Left renal pelvis (tissue), 4 donors: ENCODE data around the gene WEE2. TPM values are rescaled to one million over a fixed set of nuclear protein-coding genes. Genes with fewer than 3 reads are reported as not detected.
"Not testable (repeated sequence)": the region's sequence is repeated elsewhere in the genome, so short reads cannot be mapped to it uniquely, and the experiment has no call there.

Source experiments
- DNase-seq, 4 donors: peaks; one replicate each; pipeline ENCODE4 v3.0.0-alpha.2; 2013; ENCODE audit warnings: low read depth in 4 of 4, low spot score in 3 of 4
- polyA plus RNA-seq, 4 donors: library from polyadenylated mRNA; unstranded; fragments of 120-200 nt; gene quantifications; one replicate each; pipeline ENCODE4 v1.2.1, GENCODE V29; 2013; ENCODE audit not compliant: insufficient read length in 4 of 4

Gene WEE2
- polyA plus RNA-seq, 4 donors, result 0.19 to 0.60 (median 0.32) TPM

GRCh38 chr7:141689072-141689825, 18.9 kb upstream of the WEE2 start:
- DNase-seq, result not testable (repeated sequence)

GRCh38 chr7:141691540-141691939, 16.6 kb upstream of the WEE2 start:
- DNase-seq, result no peak

GRCh38 chr7:141691961-141692360, 16.2 kb upstream of the WEE2 start:
- DNase-seq, result no peak

- DNase-seq, result no peak
Observed at GRCh38 chr7:141693082-141693481, 15.1 kb upstream of the WEE2 start.

- no peak for DNase-seq
Observed at GRCh38 chr7:141695803-141696289, 12.3 kb upstream of the WEE2 start.

GRCh38 chr7:141696348-141696747, 11.8 kb upstream of the WEE2 start:
- no peak for DNase-seq

GRCh38 chr7:141697211-141697871, 10.8 kb upstream of the WEE2 start:
- DNase-seq, result no peak

- DNase-seq, result no peak
Observed at GRCh38 chr7:141698247-141699015, 9.7 kb upstream of the WEE2 start.

GRCh38 chr7:141699860-141700259, 8.3 kb upstream of the WEE2 start:
- DNase-seq, result no peak

GRCh38 chr7:141700296-141700847, 7.8 kb upstream of the WEE2 start:
- DNase-seq, result no peak

GRCh38 chr7:141700848-141701371, 7.2 kb upstream of the WEE2 start:
- no peak for DNase-seq

GRCh38 chr7:141701489-141702046, 6.6 kb upstream of the WEE2 start:
- DNase-seq, result peak in 1 of 4 donors; percentile 26

- DNase-seq, result peak in 1 of 4 donors; percentile 19
Observed at GRCh38 chr7:141702047-141702567, 6.0 kb upstream of the WEE2 start, which contains the start of gene DENND11. Gene DENND11 (minus strand): TSS chr7:141702166. CDS start chr7:141702153, 13 bp downstream.

GRCh38 chr7:141702892-141703291, 5.3 kb upstream of the WEE2 start:
- no peak for DNase-seq

- no peak for DNase-seq
Observed at GRCh38 chr7:141704112-141704511, 4.0 kb upstream of the WEE2 start.

- DNase-seq, result no peak
Observed at GRCh38 chr7:141704741-141705140, 3.4 kb upstream of the WEE2 start.

GRCh38 chr7:141706239-141707064, 1.7 kb upstream of the WEE2 start:
- DNase-seq, result no peak

- DNase-seq, result no peak
Observed at GRCh38 chr7:141709318-141709717, 1.2 kb downstream of the WEE2 start.

GRCh38 chr7:141709749-141710148, 1.6 kb downstream of the WEE2 start:
- DNase-seq, result no peak
